HG03066 (cell line): ENCODE data around the gene RHOV.

Experiments
- ATAC-seq: cut with Tn5 transposase; IDR thresholded peaks from one replicate; pipeline ENCODE4 v1.9.1; 2021; ENCODE audit warnings: low read depth; ENCODE audit not compliant: unreplicated experiment

Gene RHOV

GRCh38 chr15:40823572-40824343 lies 50.3 kb downstream of the RHOV start:
- no peak for ATAC-seq
